ENCODE data around the gene FKBP5. TPM values are rescaled to one million over a fixed set of nuclear protein-coding genes. Genes with fewer than 3 reads are reported as not detected.
"Not testable (repeated sequence)": the region's sequence is repeated elsewhere in the genome, so short reads cannot be mapped to it uniquely, and the experiment has no call there.

FKBP5 gene
- total and polyA plus RNA-seq, 12 donors = 20.3 to 199 (median 48.6) TPM

GRCh38 chr6:35677456-35677855 is 11.3 kb downstream of the FKBP5 start:
- WGBS, 2 donors = 95 to 98% methylated on average over 2 of the region's 2 CpGs
- no peak overlapping the region for H3K4me3 ChIP-seq
- no peaks in the 10 kb centered on the region for H3K27me3 ChIP-seq
- peaks cover 0 to 96% (median 21%) of the 10 kb centered on the region in 9 donors for H3K4me1 ChIP-seq
- peaks cover 0 to 24% (median 0%) of the 10 kb centered on the region in 9 donors for H3K36me3 ChIP-seq
- DNase-seq = no peak
- no peak for TF ChIP-seq CTCF (IDR thresholded peaks at IDR 0.05)
- no peaks in the 10 kb centered on the region for H3K9me3 ChIP-seq
- intact Hi-C loops (cut with DNase I) = no loop called here
- no peak for ATAC-seq
- H3K27ac ChIP-seq = peak overlapping the region in 2 of 10 donors; percentile 7 to 49

- TF ChIP-seq CTCF (IDR thresholded peaks at IDR 0.05) = no peak
- DNase-seq (no peak), ATAC-seq (no peak)
- Histone ChIP-seq H3K4me3 (no peak overlapping the region), H3K4me1 (peaks cover 0 to 96% (median 12%) of the 10 kb centered on the region in 9 donors), H3K27me3 (no peaks in the 10 kb centered on the region), H3K27ac (peak overlapping the region in 1 of 10 donors; percentile 49), H3K9me3 (no peaks in the 10 kb centered on the region), H3K36me3 (peaks cover 0 to 35% (median 0%) of the 10 kb centered on the region in 9 donors)
- 87 to 90% methylated on average over 4 of the region's 4 CpGs for WGBS, 2 donors
- intact Hi-C loops (cut with DNase I) = no loop called here
Observed at GRCh38 chr6:35675871-35676459, 12.8 kb downstream of the FKBP5 start.

GRCh38 chr6:35674594-35674993 is 14.1 kb downstream of the FKBP5 start:
- intact Hi-C loops (cut with DNase I) = no loop called here
- no peaks in the 10 kb centered on the region for H3K27me3 ChIP-seq
- 88 to 89% methylated on average over 3 of the region's 3 CpGs for WGBS, 2 donors
- TF ChIP-seq CTCF (IDR thresholded peaks at IDR 0.05) = no peak
- no peak overlapping the region for H3K4me3 ChIP-seq
- DNase-seq (no peak), ATAC-seq (no peak)
- H3K4me1 ChIP-seq = peaks cover 0 to 96% (median 16%) of the 10 kb centered on the region in 9 donors
- H3K9me3 ChIP-seq = no peaks in the 10 kb centered on the region
- peak overlapping the region in 1 of 10 donors; percentile 26 for H3K27ac ChIP-seq
- peaks cover 0 to 30% (median 0%) of the 10 kb centered on the region in 9 donors for H3K36me3 ChIP-seq

GRCh38 chr6:35673755-35674154 is 15.0 kb downstream of the FKBP5 start:
- H3K36me3 ChIP-seq = peaks cover 0 to 22% (median 0%) of the 10 kb centered on the region in 9 donors
- intact Hi-C loops (cut with DNase I) = no loop called here
- no peaks in the 10 kb centered on the region for H3K27me3 ChIP-seq
- no peak overlapping the region for H3K4me3 ChIP-seq
- peak in 1 of 8 donors; percentile 10 for ATAC-seq
- peak overlapping the region in 2 of 10 donors; percentile 21 to 64 for H3K27ac ChIP-seq
- TF ChIP-seq CTCF (IDR thresholded peaks at IDR 0.05) = no peak
- WGBS, 2 donors = 73 to 89% methylated on average over 1 of the region's 1 CpG
- H3K9me3 ChIP-seq = no peaks in the 10 kb centered on the region
- peaks cover 0 to 98% (median 24%) of the 10 kb centered on the region in 9 donors for H3K4me1 ChIP-seq
- no peak for DNase-seq

GRCh38 chr6:35673284-35673666 is 15.4 kb downstream of the FKBP5 start:
- H3K9me3 ChIP-seq; intact Hi-C loops (cut with DNase I); H3K27me3 ChIP-seq; ATAC-seq; H3K4me3 ChIP-seq; DNase-seq: not testable (repeated sequence)
- Histone ChIP-seq H3K27ac (peak overlapping the region in 1 of 10 donors; percentile 64), H3K36me3 (peaks cover 0 to 20% (median 0%) of the 10 kb centered on the region in 9 donors), H3K4me1 (peaks cover 0 to 98% (median 27%) of the 10 kb centered on the region in 9 donors)
- WGBS, 2 donors = 93 to 95% methylated on average over 2 of the region's 2 CpGs

- Histone ChIP-seq H3K4me1 (peaks cover 0 to 97% (median 42%) of the 10 kb centered on the region in 9 donors), H3K27ac (peak overlapping the region in 1 of 10 donors; percentile 86), H3K36me3 (peaks cover 0 to 22% (median 0%) of the 10 kb centered on the region in 9 donors)
- WGBS, 2 donors = 97 to 98% methylated on average over 9 of the region's 9 CpGs
- H3K9me3 ChIP-seq; DNase-seq; H3K27me3 ChIP-seq; ATAC-seq; intact Hi-C loops (cut with DNase I); H3K4me3 ChIP-seq: not testable (repeated sequence)
Observed at GRCh38 chr6:35670453-35670852, 18.3 kb downstream of the FKBP5 start.

Measured in heart right ventricle (tissue), 16 donors.